GM23338 (cell line): ENCODE results near the gene PSD. TPM values are rescaled to one million over a fixed set of nuclear protein-coding genes. Genes with fewer than 3 reads are reported as not detected.

Experiments
- ATAC-seq: fragments of 200-7000 bp; cut with Tn5 transposase; 3 replicates; pipeline ENCODE4 v1.9.1; 2020
- DNase-seq: peaks from one replicate; pipeline ENCODE4 v3.0.0-alpha.2; 2015; ENCODE audit warnings: low spot score
- H2AFZ ChIP-seq: fragments of 200-600 bp; sonication (generic); 2 replicates; pipeline ENCODE4 v1.8.0; 2016; ENCODE audit warnings: antibody characterized with exemption, mild to moderate bottlenecking, moderate library complexity
- H3F3A ChIP-seq: fragments of 200-600 bp; sonication (generic); replicated peaks from 2 replicates; pipeline ENCODE4 v1.8.0; 2017; ENCODE audit warnings: antibody characterized with exemption, mixed run types, low read depth
- H3K27ac ChIP-seq: fragments of 200-600 bp; sonication (generic); 2 replicates; pipeline ENCODE4 v1.6.1; 2016; ENCODE audit warnings: low read depth
- H3K27me3 ChIP-seq: fragments of 200-600 bp; sonication (generic); 2 replicates; pipeline ENCODE4 v1.8.0; 2016; ENCODE audit warnings: mild to moderate bottlenecking, mixed run types, moderate library complexity; ENCODE audit not compliant: insufficient read depth
- H3K36me3 ChIP-seq: fragments of 200-600 bp; sonication (generic); 2 replicates; pipeline ENCODE4 v1.8.0; 2016; ENCODE audit warnings: mild to moderate bottlenecking; ENCODE audit not compliant: insufficient read depth
- H3K4me1 ChIP-seq: fragments of 200-600 bp; sonication (generic); 2 replicates; pipeline ENCODE4 v1.8.0; 2016; ENCODE audit warnings: mild to moderate bottlenecking, moderate library complexity; ENCODE audit not compliant: insufficient read depth
- H3K4me2 ChIP-seq: fragments of 200-600 bp; sonication (generic); 2 replicates; pipeline ENCODE4 v1.7.1; 2017; ENCODE audit warnings: mixed run types
- H3K4me3 ChIP-seq: fragments of 200-600 bp; sonication (generic); 2 replicates; pipeline ENCODE4 v1.6.1; 2016; ENCODE audit warnings: mixed run types
- H3K79me2 ChIP-seq: fragments of 200-600 bp; sonication (generic); replicated peaks from 2 replicates; pipeline ENCODE4 v1.8.0; 2017; ENCODE audit warnings: mild to moderate bottlenecking; ENCODE audit not compliant: insufficient read depth
- H3K9me2 ChIP-seq: fragments of 200-600 bp; sonication (generic); 2 replicates; pipeline ENCODE4 v1.8.0; 2017; ENCODE audit not compliant: insufficient read depth
- H4K20me1 ChIP-seq: fragments of 200-600 bp; sonication (generic); replicated peaks from 2 replicates; pipeline ENCODE4 v1.8.0; 2017; ENCODE audit warnings: mild to moderate bottlenecking; ENCODE audit not compliant: insufficient read depth
- H3K27ac Mint-ChIP-seq: 2 replicates; pipeline ENCODE4 v1.8.0; 2020; ENCODE audit warnings: inconsistent platforms, mild to moderate bottlenecking, moderate library complexity, mixed read lengths
- H3K27me3 Mint-ChIP-seq: 3 replicates; pipeline ENCODE4 v1.8.0; 2022; ENCODE audit warnings: low read depth, mild to moderate bottlenecking, moderate library complexity, mixed read lengths, inconsistent platforms; ENCODE audit not compliant: insufficient read depth, poor library complexity
- H3K36me3 Mint-ChIP-seq: 3 replicates; pipeline ENCODE4 v1.8.0; 2021; ENCODE audit warnings: low read depth, mild to moderate bottlenecking, inconsistent platforms, moderate library complexity, mixed read lengths
- H3K4me1 Mint-ChIP-seq: 3 replicates; pipeline ENCODE4 v1.8.0; 2020; ENCODE audit warnings: mild to moderate bottlenecking, inconsistent platforms, mixed read lengths
- H3K4me3 Mint-ChIP-seq: 3 replicates; pipeline ENCODE4 v1.8.0; 2021; ENCODE audit warnings: moderate library complexity, mild to moderate bottlenecking, inconsistent platforms, mixed read lengths
- H3K9me3 Mint-ChIP-seq: 3 replicates; pipeline ENCODE4 v1.8.0; 2020; ENCODE audit warnings: moderate library complexity, mild to moderate bottlenecking, inconsistent platforms, mixed read lengths
- CREB1 ChIP-seq: fragments of 250-450 bp; sonication (Bioruptor Pico); IDR thresholded peaks from 2 replicates; pipeline ENCODE4 v1.5.0; 2020; ENCODE audit warnings: low read depth, mild to moderate bottlenecking, moderate library complexity
- ETS1 ChIP-seq: IDR thresholded peaks from 2 replicates; pipeline ENCODE4 v1.6.1; 2016; ENCODE audit warnings: antibody characterized with exemption
- EZH2 ChIP-seq: fragments of 200-600 bp; sonication (generic); IDR thresholded peaks from one replicate; pipeline ENCODE4 v1.8.0; 2017; ENCODE audit warnings: antibody characterized with exemption, mild to moderate bottlenecking, low read depth; ENCODE audit not compliant: unreplicated experiment
- EZH2phosphoT487 ChIP-seq: fragments of 200-600 bp; sonication (generic); IDR thresholded peaks from one replicate; pipeline ENCODE4 v1.8.1; 2018; ENCODE audit warnings: antibody characterized with exemption; ENCODE audit not compliant: unreplicated experiment
- JUNB ChIP-seq: IDR thresholded peaks from one replicate; pipeline ENCODE4 v1.6.1; 2016; ENCODE audit warnings: antibody characterized with exemption; ENCODE audit not compliant: unreplicated experiment
- NANOG ChIP-seq: IDR thresholded peaks from 2 replicates; pipeline ENCODE4 v1.6.1; 2016; ENCODE audit warnings: antibody characterized with exemption, borderline replicate concordance
- POLR2AphosphoS5 ChIP-seq: IDR thresholded peaks from 2 replicates; pipeline ENCODE4 v1.6.1; 2016; ENCODE audit warnings: antibody characterized with exemption, low read depth
- STAT1 ChIP-seq: IDR thresholded peaks from one replicate; pipeline ENCODE4 v1.6.1; 2016; ENCODE audit warnings: antibody characterized with exemption; ENCODE audit not compliant: unreplicated experiment
- ZNF114 ChIP-seq: fragments of 250-450 bp; sonication (Bioruptor Pico); IDR thresholded peaks from 2 replicates; pipeline ENCODE4 v1.5.0; 2020; ENCODE audit warnings: mild to moderate bottlenecking, moderate library complexity
- ZNF331 ChIP-seq: fragments of 250-450 bp; sonication (Bioruptor Pico); IDR thresholded peaks from 2 replicates; pipeline ENCODE4 v1.5.0; 2020; ENCODE audit warnings: low read depth, mild to moderate bottlenecking, moderate library complexity
- polyA plus RNA-seq: library from polyadenylated mRNA; unstranded; fragments of >200 nt; fragmentation: Nextera tagmentation; extraction: Ambion mirVana; gene quantifications from 2 replicates; pipeline ENCODE4 v1.2.1, GENCODE V29; 2016
- total RNA-seq: library from RNA; depleted of rRNA; stranded (reverse); fragments of >200 nt; shearing (Covaris generic); gene quantifications from 2 replicates; pipeline ENCODE4 v1.2.3, GENCODE V29; 2014
- TF ChIP-seq, protein P1 (sequence below), 2 experiments: fragments of 200-600 bp in 1 of 2; sonication (generic) in 1 of 2; conservative IDR thresholded peaks; 2 replicates each; pipeline versions ENCODE4 v1.5.1 to v1.6.1; 2016 to 2017; ENCODE audit warnings: antibody characterized with exemption in 2 of 2, low read depth in 2 of 2, mild to moderate bottlenecking in 2 of 2, moderate library complexity in 1 of 2
- TF ChIP-seq, protein P2 (sequence below): IDR thresholded peaks from one replicate; pipeline ENCODE4 v1.6.1; 2018; ENCODE audit warnings: antibody characterized with exemption; ENCODE audit not compliant: unreplicated experiment
- TF ChIP-seq, protein P3 (sequence below): fragments of 250-450 bp; sonication (Bioruptor Pico); IDR thresholded peaks from 2 replicates; pipeline ENCODE4 v1.5.0; 2020; ENCODE audit warnings: mild to moderate bottlenecking, moderate library complexity

PSD gene
- total and polyA plus RNA-seq, 2 experiments from 2014 or later = 1.9 to 6.8 TPM

DNA sequence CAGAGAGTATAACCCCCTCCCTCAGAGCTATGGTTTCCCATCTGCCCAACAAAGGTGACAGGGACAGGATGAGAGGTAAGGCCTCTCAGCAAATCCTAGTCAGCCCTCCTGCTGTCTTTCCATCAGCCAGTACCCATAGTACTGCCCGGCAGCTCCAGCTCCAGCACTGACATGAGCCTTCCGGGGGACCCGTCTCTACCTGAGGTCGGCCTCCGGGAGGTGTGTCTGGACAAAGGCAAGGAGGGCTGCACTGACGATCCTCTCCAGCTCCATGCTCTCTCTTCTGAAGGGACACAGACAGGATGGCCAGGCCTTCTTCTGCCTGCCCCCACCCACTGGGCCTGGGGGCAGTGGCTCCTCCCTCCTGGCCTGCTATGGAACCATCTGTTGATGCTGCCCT is 6.3 kb upstream of the PSD start:
- H3K36me3 Mint-ChIP-seq = peaks cover 16% of the 10 kb centered on the region; the same call in 2 of the 3 replicates

More for the DNA sequence above, 6.3 kb upstream of the PSD start:
- peaks cover 4% of the 10 kb centered on the region; the same call in 2 of the 3 replicates for H3K4me1 Mint-ChIP-seq
- H3K4me3 Mint-ChIP-seq = no peak overlapping the region
- H3K27me3 Mint-ChIP-seq = peaks cover 22% of the 10 kb centered on the region
- Histone ChIP-seq H3K36me3 (no peaks in the 10 kb centered on the region; the same call in 1 of the 2 replicates), H3K79me2 (no peaks in the 10 kb centered on the region), H2AFZ (no peak overlapping the region), H3K27me3 (0 out of 2 replicates have a peak, but pooled peaks cover 6% of the 10 kb centered on the region), H3K4me3 (no peak overlapping the region), H3K9me2 (no peaks in the 10 kb centered on the region), H3K4me2 (no peak overlapping the region), H3K4me1 (peaks cover 9% of the 10 kb centered on the region), H4K20me1 (no peaks in the 10 kb centered on the region; the same call in none of the 2 replicates), H3F3A (peaks cover 16% of the 10 kb centered on the region), H3K27ac (no peak overlapping the region)
- DNase-seq (no peak), ATAC-seq (no peak)
- H3K27ac Mint-ChIP-seq = no peak overlapping the region
- TF ChIP-seq CREB1 (no peak), EZH2 (no peak), STAT1 (no peak), JUNB (no peak), EZH2phosphoT487 (no peak), ZNF331 (CRISPR knock-in tag) (no peak), POLR2AphosphoS5 (no peak), ZNF114 (CRISPR knock-in tag) (no peak), NANOG (no peak), ETS1 (no peak)
- TF ChIP-seq, protein P1, sequence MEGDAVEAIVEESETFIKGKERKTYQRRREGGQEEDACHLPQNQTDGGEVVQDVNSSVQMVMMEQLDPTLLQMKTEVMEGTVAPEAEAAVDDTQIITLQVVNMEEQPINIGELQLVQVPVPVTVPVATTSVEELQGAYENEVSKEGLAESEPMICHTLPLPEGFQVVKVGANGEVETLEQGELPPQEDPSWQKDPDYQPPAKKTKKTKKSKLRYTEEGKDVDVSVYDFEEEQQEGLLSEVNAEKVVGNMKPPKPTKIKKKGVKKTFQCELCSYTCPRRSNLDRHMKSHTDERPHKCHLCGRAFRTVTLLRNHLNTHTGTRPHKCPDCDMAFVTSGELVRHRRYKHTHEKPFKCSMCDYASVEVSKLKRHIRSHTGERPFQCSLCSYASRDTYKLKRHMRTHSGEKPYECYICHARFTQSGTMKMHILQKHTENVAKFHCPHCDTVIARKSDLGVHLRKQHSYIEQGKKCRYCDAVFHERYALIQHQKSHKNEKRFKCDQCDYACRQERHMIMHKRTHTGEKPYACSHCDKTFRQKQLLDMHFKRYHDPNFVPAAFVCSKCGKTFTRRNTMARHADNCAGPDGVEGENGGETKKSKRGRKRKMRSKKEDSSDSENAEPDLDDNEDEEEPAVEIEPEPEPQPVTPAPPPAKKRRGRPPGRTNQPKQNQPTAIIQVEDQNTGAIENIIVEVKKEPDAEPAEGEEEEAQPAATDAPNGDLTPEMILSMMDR (conservative IDR thresholded peaks at IDR 0.05; ENCODE audit: low read depth in 2 of 2) = no peak
- TF ChIP-seq, protein P2, sequence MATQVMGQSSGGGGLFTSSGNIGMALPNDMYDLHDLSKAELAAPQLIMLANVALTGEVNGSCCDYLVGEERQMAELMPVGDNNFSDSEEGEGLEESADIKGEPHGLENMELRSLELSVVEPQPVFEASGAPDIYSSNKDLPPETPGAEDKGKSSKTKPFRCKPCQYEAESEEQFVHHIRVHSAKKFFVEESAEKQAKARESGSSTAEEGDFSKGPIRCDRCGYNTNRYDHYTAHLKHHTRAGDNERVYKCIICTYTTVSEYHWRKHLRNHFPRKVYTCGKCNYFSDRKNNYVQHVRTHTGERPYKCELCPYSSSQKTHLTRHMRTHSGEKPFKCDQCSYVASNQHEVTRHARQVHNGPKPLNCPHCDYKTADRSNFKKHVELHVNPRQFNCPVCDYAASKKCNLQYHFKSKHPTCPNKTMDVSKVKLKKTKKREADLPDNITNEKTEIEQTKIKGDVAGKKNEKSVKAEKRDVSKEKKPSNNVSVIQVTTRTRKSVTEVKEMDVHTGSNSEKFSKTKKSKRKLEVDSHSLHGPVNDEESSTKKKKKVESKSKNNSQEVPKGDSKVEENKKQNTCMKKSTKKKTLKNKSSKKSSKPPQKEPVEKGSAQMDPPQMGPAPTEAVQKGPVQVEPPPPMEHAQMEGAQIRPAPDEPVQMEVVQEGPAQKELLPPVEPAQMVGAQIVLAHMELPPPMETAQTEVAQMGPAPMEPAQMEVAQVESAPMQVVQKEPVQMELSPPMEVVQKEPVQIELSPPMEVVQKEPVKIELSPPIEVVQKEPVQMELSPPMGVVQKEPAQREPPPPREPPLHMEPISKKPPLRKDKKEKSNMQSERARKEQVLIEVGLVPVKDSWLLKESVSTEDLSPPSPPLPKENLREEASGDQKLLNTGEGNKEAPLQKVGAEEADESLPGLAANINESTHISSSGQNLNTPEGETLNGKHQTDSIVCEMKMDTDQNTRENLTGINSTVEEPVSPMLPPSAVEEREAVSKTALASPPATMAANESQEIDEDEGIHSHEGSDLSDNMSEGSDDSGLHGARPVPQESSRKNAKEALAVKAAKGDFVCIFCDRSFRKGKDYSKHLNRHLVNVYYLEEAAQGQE = no peak
- TF ChIP-seq, protein P3, sequence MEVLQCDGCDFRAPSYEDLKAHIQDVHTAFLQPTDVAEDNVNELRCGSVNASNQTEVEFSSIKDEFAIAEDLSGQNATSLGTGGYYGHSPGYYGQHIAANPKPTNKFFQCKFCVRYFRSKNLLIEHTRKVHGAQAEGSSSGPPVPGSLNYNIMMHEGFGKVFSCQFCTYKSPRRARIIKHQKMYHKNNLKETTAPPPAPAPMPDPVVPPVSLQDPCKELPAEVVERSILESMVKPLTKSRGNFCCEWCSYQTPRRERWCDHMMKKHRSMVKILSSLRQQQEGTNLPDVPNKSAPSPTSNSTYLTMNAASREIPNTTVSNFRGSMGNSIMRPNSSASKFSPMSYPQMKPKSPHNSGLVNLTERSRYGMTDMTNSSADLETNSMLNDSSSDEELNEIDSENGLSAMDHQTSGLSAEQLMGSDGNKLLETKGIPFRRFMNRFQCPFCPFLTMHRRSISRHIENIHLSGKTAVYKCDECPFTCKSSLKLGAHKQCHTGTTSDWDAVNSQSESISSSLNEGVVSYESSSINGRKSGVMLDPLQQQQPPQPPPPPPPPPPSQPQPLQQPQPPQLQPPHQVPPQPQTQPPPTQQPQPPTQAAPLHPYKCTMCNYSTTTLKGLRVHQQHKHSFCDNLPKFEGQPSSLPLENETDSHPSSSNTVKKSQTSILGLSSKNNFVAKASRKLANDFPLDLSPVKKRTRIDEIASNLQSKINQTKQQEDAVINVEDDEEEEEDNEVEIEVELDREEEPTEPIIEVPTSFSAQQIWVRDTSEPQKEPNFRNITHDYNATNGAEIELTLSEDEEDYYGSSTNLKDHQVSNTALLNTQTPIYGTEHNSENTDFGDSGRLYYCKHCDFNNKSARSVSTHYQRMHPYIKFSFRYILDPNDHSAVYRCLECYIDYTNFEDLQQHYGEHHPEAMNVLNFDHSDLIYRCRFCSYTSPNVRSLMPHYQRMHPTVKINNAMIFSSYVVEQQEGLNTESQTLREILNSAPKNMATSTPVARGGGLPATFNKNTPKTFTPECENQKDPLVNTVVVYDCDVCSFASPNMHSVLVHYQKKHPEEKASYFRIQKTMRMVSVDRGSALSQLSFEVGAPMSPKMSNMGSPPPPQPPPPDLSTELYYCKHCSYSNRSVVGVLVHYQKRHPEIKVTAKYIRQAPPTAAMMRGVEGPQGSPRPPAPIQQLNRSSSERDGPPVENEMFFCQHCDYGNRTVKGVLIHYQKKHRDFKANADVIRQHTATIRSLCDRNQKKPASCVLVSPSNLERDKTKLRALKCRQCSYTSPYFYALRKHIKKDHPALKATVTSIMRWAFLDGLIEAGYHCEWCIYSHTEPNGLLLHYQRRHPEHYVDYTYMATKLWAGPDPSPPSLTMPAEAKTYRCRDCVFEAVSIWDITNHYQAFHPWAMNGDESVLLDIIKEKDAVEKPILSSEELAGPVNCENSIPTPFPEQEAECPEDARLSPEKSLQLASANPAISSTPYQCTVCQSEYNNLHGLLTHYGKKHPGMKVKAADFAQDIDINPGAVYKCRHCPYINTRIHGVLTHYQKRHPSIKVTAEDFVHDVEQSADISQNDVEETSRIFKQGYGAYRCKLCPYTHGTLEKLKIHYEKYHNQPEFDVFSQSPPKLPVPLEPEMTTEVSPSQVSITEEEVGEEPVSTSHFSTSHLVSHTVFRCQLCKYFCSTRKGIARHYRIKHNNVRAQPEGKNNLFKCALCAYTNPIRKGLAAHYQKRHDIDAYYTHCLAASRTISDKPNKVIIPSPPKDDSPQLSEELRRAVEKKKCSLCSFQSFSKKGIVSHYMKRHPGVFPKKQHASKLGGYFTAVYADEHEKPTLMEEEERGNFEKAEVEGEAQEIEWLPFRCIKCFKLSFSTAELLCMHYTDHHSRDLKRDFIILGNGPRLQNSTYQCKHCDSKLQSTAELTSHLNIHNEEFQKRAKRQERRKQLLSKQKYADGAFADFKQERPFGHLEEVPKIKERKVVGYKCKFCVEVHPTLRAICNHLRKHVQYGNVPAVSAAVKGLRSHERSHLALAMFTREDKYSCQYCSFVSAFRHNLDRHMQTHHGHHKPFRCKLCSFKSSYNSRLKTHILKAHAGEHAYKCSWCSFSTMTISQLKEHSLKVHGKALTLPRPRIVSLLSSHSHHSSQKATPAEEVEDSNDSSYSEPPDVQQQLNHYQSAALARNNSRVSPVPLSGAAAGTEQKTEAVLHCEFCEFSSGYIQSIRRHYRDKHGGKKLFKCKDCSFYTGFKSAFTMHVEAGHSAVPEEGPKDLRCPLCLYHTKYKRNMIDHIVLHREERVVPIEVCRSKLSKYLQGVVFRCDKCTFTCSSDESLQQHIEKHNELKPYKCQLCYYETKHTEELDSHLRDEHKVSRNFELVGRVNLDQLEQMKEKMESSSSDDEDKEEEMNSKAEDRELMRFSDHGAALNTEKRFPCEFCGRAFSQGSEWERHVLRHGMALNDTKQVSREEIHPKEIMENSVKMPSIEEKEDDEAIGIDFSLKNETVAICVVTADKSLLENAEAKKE (CRISPR knock-in tag) = no peak
- H3K9me3 Mint-ChIP-seq = no peaks in the 10 kb centered on the region; the same call in 2 of the 3 replicates
